Smooth muscle cell (in vitro differentiated cells): ENCODE results near the gene IL16. TPM values are rescaled to one million over a fixed set of nuclear protein-coding genes. Genes with fewer than 3 reads are reported as not detected.

ENCODE experiments used
- DNase-seq: peaks from one replicate; lab custom pipeline; 2025; ENCODE audit not compliant: unreplicated experiment; lab: John Stamatoyannopoulos, UW
- H2AFZ ChIP-seq: fragments of 200-600 bp; sonication (generic); 2 replicates; pipeline ENCODE4 v1.6.0; 2016; ENCODE audit warnings: antibody characterized with exemption, low read depth, mild to moderate bottlenecking
- H3F3A ChIP-seq: fragments of 200-600 bp; sonication (generic); 2 replicates; pipeline ENCODE4 v1.6.0; 2017; ENCODE audit warnings: antibody characterized with exemption, low read depth
- H3K27ac ChIP-seq: fragments of 200-600 bp; sonication (generic); 2 replicates; pipeline ENCODE4 v1.5.1; 2016; ENCODE audit warnings: low read depth, mild to moderate bottlenecking
- H3K27me3 ChIP-seq: fragments of 200-600 bp; sonication (generic); 2 replicates; pipeline ENCODE4 v1.6.1; 2016; ENCODE audit warnings: low read depth, mild to moderate bottlenecking
- H3K36me3 ChIP-seq: fragments of 200-600 bp; sonication (generic); 2 replicates; pipeline ENCODE4 v1.5.1; 2016; ENCODE audit warnings: low read depth
- H3K4me1 ChIP-seq: fragments of 200-600 bp; sonication (generic); 2 replicates; pipeline ENCODE4 v1.5.1; 2016; ENCODE audit warnings: low read depth
- H3K4me2 ChIP-seq: fragments of 200-600 bp; sonication (generic); 2 replicates; pipeline ENCODE4 v1.6.0; 2016; ENCODE audit warnings: mild to moderate bottlenecking
- H3K4me3 ChIP-seq: fragments of 200-600 bp; sonication (generic); 2 replicates; pipeline ENCODE4 v1.5.1; 2016; ENCODE audit warnings: mild to moderate bottlenecking
- H3K79me2 ChIP-seq: fragments of 200-600 bp; sonication (generic); 2 replicates; pipeline ENCODE4 v1.6.0; 2016; ENCODE audit warnings: low read depth, mild to moderate bottlenecking
- H3K9ac ChIP-seq: fragments of 200-600 bp; sonication (generic); 2 replicates; pipeline ENCODE4 v1.6.0; 2016; ENCODE audit warnings: low read depth
- H3K9me3 ChIP-seq: fragments of 200-600 bp; sonication (generic); replicated peaks from 2 replicates; pipeline ENCODE4 v1.5.1; 2016; ENCODE audit warnings: low read depth
- H4K20me1 ChIP-seq: fragments of 200-600 bp; sonication (generic); 2 replicates; pipeline ENCODE4 v1.6.0; 2016; ENCODE audit warnings: low read depth
- whole genome bisulfite sequencing: methylation state at CpG from one replicate; pipeline ENCODE4 v1.1.7; 2016; ENCODE audit warnings: low lambda C conversion rate; 5-methylcytosine and 5-hydroxymethylcytosine counted together
- polyA plus RNA-seq: library from polyadenylated mRNA; unstranded; fragments of >200 nt; fragmentation: Nextera tagmentation; extraction: Ambion mirVana; gene quantifications from 2 replicates; pipeline ENCODE4 v1.2.1, GENCODE V29; 2016
- total RNA-seq: library from RNA; depleted of rRNA; stranded (reverse); fragments of >200 nt; gene quantifications from 2 replicates; pipeline ENCODE4 v1.2.3, GENCODE V29; 2014
- TF ChIP-seq, protein P1 (sequence below): fragments of 200-600 bp; sonication (generic); IDR thresholded peaks from 2 replicates; pipeline ENCODE4 v1.5.1; 2017; ENCODE audit warnings: borderline replicate concordance, mild to moderate bottlenecking, antibody characterized with exemption; ENCODE audit not compliant: insufficient read depth, poor library complexity, severe bottlenecking

Gene IL16
- total and polyA plus RNA-seq, 2 experiments from 2014 or later: 1.3 to 1.4 TPM

GRCh38 chr15:81363276-81363675, 166.6 kb downstream of the IL16 start:
- H3K9me3 ChIP-seq: no peaks in the 10 kb centered on the region
- TF ChIP-seq, protein P1, sequence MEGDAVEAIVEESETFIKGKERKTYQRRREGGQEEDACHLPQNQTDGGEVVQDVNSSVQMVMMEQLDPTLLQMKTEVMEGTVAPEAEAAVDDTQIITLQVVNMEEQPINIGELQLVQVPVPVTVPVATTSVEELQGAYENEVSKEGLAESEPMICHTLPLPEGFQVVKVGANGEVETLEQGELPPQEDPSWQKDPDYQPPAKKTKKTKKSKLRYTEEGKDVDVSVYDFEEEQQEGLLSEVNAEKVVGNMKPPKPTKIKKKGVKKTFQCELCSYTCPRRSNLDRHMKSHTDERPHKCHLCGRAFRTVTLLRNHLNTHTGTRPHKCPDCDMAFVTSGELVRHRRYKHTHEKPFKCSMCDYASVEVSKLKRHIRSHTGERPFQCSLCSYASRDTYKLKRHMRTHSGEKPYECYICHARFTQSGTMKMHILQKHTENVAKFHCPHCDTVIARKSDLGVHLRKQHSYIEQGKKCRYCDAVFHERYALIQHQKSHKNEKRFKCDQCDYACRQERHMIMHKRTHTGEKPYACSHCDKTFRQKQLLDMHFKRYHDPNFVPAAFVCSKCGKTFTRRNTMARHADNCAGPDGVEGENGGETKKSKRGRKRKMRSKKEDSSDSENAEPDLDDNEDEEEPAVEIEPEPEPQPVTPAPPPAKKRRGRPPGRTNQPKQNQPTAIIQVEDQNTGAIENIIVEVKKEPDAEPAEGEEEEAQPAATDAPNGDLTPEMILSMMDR: no peak
- H3K9ac ChIP-seq: no peak overlapping the region
- no peaks in the 10 kb centered on the region for H3K4me1 ChIP-seq
- no peaks in the 10 kb centered on the region for H3K36me3 ChIP-seq
- no peak overlapping the region for H3K27ac ChIP-seq
- WGBS: 87% methylated on average over 3 of the region's 3 CpGs
- no peak overlapping the region for H3K4me2 ChIP-seq
- H4K20me1 ChIP-seq: no peaks in the 10 kb centered on the region
- H2AFZ ChIP-seq: no peak overlapping the region
- H3K79me2 ChIP-seq: no peaks in the 10 kb centered on the region
- H3F3A ChIP-seq: no peaks in the 10 kb centered on the region
- DNase-seq: no peak
- H3K4me3 ChIP-seq: no peak overlapping the region
- peaks cover 5% of the 10 kb centered on the region for H3K27me3 ChIP-seq

Other genes starting within 250 kb of the IL16 start
- gene MESD, start 207.1 kb upstream of the IL16 start, total RNA-seq: 20.1 and 25.6 TPM in 2 replicates
- gene MESD, start 207.1 kb upstream of the IL16 start, polyA plus RNA-seq: 41.4 and 57.4 TPM in 2 replicates
- gene TLNRD1, start 196.0 kb upstream of the IL16 start, total RNA-seq: 10.7 and 11.3 TPM in 2 replicates
- 11.9 and 14.1 TPM in 2 replicates for gene TLNRD1, start 196.0 kb upstream of the IL16 start, polyA plus RNA-seq
- 0.94 and 0.99 TPM in 2 replicates for gene CFAP161, start 62.6 kb upstream of the IL16 start, total RNA-seq
- gene CFAP161, start 62.6 kb upstream of the IL16 start, polyA plus RNA-seq: not detected in 2 replicates
- gene STARD5, start 127.3 kb downstream of the IL16 start, total RNA-seq: 3.3 and 6.2 TPM in 2 replicates
- 1.6 and 2.1 TPM in 2 replicates for gene STARD5, start 127.3 kb downstream of the IL16 start, polyA plus RNA-seq
- not detected in 2 replicates for gene TMC3, start 177.3 kb downstream of the IL16 start, total RNA-seq
- not detected in 2 replicates for gene TMC3, start 177.3 kb downstream of the IL16 start, polyA plus RNA-seq